Progenitor cell of endocrine pancreas (in vitro differentiated cells): ENCODE measurements around the gene WDFY4. TPM values are rescaled to one million over a fixed set of nuclear protein-coding genes. Genes with fewer than 3 reads are reported as not detected.

ENCODE experiments used
- DNase-seq: peaks from one replicate; pipeline ENCODE4 v3.0.0; 2021; ENCODE audit warnings: low spot score; ENCODE audit not compliant: unreplicated experiment
- H3K27ac Mint-ChIP-seq: 2 replicates; pipeline ENCODE4 v1.8.0; 2021; ENCODE audit warnings: mild to moderate bottlenecking, moderate library complexity, mixed read lengths
- H3K27me3 Mint-ChIP-seq: 2 replicates; pipeline ENCODE4 v1.8.0; 2021; ENCODE audit warnings: mixed read lengths
- H3K36me3 Mint-ChIP-seq: 2 replicates; pipeline ENCODE4 v1.8.0; 2022; ENCODE audit warnings: mixed read lengths; ENCODE audit not compliant: insufficient read depth
- H3K4me1 Mint-ChIP-seq: 2 replicates; pipeline ENCODE4 v1.8.0; 2021; ENCODE audit warnings: low read depth, mixed read lengths
- H3K4me3 Mint-ChIP-seq: 2 replicates; pipeline ENCODE4 v1.8.0; 2021; ENCODE audit warnings: low read depth, mild to moderate bottlenecking, moderate library complexity, mixed read lengths
- H3K9me3 Mint-ChIP-seq: 2 replicates; pipeline ENCODE4 v1.8.0; 2021; ENCODE audit warnings: low read depth, mixed read lengths
- total RNA-seq: library from RNA; stranded (reverse); gene quantifications from 2 replicates; pipeline ENCODE4 v1.2.1, GENCODE V29; 2021
- TF ChIP-seq, protein P1 (sequence below): fragments of 200-600 bp; sonication (generic); IDR thresholded peaks from one replicate; pipeline ENCODE4 v1.5.0; 2021; ENCODE audit warnings: antibody characterized with exemption, mild to moderate bottlenecking; ENCODE audit not compliant: unreplicated experiment

Gene WDFY4
- total RNA-seq, 1 donor from 2014 or later, result 0.07 TPM

DNA sequence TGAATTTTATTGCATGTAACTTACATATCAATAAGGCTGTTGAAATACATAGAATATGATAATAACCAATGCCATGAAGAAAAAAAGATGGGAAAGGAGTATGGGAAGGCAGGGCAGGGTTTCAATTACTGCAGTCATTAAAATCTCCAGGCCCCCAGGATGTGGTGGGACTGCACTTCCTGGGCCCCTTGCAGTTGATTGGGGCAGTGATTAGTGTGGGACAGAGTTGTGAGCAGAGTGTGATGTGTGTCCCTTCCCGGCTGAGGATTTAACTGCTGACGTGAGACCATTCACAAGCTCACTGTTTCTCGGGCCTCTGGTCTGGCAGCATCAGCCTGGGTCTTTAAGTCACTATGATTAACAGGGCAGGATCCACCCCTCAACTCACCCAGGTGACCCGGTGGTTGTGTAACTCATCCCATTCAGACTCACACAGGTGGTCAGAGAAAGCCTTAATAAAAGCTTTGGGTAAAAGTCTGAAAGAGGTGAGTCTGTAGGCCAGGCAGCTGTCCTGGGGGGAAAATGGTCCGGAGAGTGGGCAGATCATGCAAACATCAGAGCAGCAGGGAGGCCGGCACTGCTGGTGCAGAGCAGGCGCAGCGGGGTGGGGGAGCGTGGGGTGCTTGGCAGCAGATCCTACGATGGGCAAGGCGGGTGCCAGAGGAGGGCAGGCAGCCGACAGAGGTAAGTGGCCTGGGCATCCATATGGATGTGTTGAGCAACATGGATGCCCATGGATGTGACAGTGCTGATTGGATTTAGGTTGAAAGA, 36.3 kb upstream of the WDFY4 start:
- no peaks in the 10 kb centered on the region for H3K4me1 Mint-ChIP-seq
- no peaks in the 10 kb centered on the region for H3K36me3 Mint-ChIP-seq
- H3K9me3 Mint-ChIP-seq, result no peaks in the 10 kb centered on the region
- DNase-seq, result no peak
- H3K27me3 Mint-ChIP-seq, result peaks cover 39% of the 10 kb centered on the region
- H3K4me3 Mint-ChIP-seq, result no peak overlapping the region
- TF ChIP-seq, protein P1, sequence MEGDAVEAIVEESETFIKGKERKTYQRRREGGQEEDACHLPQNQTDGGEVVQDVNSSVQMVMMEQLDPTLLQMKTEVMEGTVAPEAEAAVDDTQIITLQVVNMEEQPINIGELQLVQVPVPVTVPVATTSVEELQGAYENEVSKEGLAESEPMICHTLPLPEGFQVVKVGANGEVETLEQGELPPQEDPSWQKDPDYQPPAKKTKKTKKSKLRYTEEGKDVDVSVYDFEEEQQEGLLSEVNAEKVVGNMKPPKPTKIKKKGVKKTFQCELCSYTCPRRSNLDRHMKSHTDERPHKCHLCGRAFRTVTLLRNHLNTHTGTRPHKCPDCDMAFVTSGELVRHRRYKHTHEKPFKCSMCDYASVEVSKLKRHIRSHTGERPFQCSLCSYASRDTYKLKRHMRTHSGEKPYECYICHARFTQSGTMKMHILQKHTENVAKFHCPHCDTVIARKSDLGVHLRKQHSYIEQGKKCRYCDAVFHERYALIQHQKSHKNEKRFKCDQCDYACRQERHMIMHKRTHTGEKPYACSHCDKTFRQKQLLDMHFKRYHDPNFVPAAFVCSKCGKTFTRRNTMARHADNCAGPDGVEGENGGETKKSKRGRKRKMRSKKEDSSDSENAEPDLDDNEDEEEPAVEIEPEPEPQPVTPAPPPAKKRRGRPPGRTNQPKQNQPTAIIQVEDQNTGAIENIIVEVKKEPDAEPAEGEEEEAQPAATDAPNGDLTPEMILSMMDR, result no peak
- H3K27ac Mint-ChIP-seq, result no peak overlapping the region

DNA sequence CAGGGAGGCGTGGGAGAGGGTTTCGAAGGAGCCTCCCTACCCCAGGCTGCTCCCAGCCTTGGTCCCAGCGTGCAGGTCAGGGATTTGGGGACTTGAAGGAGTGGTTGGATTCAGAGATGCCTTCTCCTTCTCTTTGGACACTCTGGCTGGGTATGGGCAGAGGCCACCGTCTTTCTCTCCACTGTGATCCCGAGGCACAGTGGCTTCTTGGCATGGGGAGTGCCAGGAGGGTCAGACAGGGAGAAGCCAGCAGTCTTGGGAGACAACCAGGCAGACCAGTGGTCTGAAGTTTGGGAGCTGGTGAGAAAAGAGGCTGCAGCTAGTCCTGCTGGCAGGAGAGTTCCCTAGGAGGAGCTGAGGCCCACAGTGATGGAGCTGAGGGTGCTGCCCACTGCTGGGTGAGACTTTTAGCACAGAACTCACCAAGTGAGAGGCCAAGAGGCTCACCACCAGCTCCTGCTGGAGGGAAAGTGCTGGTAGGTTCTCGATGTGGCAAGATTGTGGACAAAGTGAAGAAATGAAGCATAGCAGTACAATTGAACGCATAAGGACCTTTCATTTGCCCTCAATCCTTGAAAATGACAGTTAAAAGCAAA, 35.2 kb upstream of the WDFY4 start:
- no peaks in the 10 kb centered on the region for H3K9me3 Mint-ChIP-seq
- H3K4me3 Mint-ChIP-seq, result no peak overlapping the region
- TF ChIP-seq, protein P1, result no peak
- H3K36me3 Mint-ChIP-seq, result no peaks in the 10 kb centered on the region
- no peaks in the 10 kb centered on the region for H3K4me1 Mint-ChIP-seq
- H3K27me3 Mint-ChIP-seq, result peaks cover 46% of the 10 kb centered on the region
- no peak overlapping the region for H3K27ac Mint-ChIP-seq
- DNase-seq, result no peak

DNA sequence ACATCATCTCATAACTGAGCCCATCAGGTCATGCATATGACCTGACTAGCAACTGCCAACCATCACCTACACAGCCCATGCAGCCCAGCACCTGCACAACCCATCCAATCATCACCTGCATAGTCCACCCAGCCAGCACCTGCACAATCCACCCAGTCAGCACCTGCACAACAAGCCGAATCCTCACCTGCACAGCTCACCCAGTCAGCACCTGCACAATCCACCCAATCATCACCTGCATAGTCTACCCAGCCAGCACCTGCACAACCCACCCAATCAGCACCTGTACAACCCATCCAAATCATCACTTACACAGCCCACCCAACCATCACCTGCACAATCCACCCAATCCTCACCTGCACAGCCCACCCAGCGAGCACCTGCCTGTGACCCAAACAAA, 33.4 kb upstream of the WDFY4 start:
- no peaks in the 10 kb centered on the region for H3K9me3 Mint-ChIP-seq
- no peak overlapping the region for H3K4me3 Mint-ChIP-seq
- H3K36me3 Mint-ChIP-seq, result no peaks in the 10 kb centered on the region
- no peak overlapping the region for H3K27ac Mint-ChIP-seq
- TF ChIP-seq, protein P1, result no peak
- DNase-seq, result no peak
- H3K27me3 Mint-ChIP-seq, result peaks cover 56% of the 10 kb centered on the region
- no peaks in the 10 kb centered on the region for H3K4me1 Mint-ChIP-seq

DNA sequence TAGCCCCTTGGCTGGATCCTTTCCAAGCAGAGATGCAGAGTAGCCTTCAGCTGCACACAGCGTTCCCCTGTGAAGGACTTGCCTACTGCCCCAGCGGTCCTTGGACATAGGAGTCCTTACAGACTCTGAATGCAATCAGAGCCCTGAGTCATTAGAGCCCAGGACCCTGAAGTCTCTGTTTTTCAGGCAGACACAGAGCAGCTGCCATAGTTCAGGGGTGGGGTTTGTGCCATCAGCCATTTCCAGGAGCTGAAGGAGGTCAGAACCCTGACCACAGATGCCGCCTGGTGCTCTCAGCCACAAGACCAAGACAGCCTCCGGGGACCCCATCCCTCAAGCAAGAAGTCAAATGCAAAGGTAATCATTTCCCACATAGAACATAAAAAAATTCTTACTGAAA, 32.8 kb upstream of the WDFY4 start:
- DNase-seq, result no peak
- TF ChIP-seq, protein P1, result no peak
- no peak overlapping the region for H3K27ac Mint-ChIP-seq
- no peaks in the 10 kb centered on the region for H3K9me3 Mint-ChIP-seq
- peaks cover 3% of the 10 kb centered on the region for H3K4me1 Mint-ChIP-seq
- H3K36me3 Mint-ChIP-seq, result no peaks in the 10 kb centered on the region
- peaks cover 60% of the 10 kb centered on the region for H3K27me3 Mint-ChIP-seq
- no peak overlapping the region for H3K4me3 Mint-ChIP-seq

DNA sequence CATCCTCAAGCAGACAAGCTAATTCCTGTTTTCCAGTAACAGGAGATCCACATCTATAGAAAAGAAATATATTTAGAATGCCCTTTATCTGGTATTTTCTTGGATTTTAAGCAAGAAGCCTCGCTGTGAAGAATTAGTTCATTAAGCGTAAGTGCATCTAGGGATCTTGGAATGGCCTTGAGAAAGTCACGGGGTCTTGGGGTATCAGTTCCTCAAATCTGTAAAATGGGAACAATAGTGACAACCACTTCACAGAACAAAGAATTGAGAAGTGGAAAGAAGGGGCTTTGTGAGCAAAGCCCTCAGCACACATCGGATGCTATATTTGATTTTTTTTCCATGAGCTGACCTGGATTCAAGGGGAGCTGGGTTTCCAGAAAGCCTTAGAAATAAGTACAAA, 32.3 kb upstream of the WDFY4 start:
- no peaks in the 10 kb centered on the region for H3K9me3 Mint-ChIP-seq
- DNase-seq, result no peak
- no peak overlapping the region for H3K27ac Mint-ChIP-seq
- TF ChIP-seq, protein P1, result no peak
- peaks cover 65% of the 10 kb centered on the region for H3K27me3 Mint-ChIP-seq
- no peaks in the 10 kb centered on the region for H3K36me3 Mint-ChIP-seq
- H3K4me3 Mint-ChIP-seq, result no peak overlapping the region
- H3K4me1 Mint-ChIP-seq, result peaks cover 3% of the 10 kb centered on the region
